Adrenal gland (tissue), 5 donors: Measurements from ENCODE around the gene SPRED2.

Experiments
- POLR2A ChIP-seq, 2 donors: fragments of 450-650 bp; IDR thresholded peaks; one replicate each; pipeline ENCODE4 v1.6.1; 2017; ENCODE audit warnings: antibody characterized with exemption in 2 of 2, mild to moderate bottlenecking in 2 of 2, moderate library complexity in 1 of 2
- TF ChIP-seq, protein P1 (sequence below), 6 experiments: fragments of 450-650 bp in 4 of 6; fragments of 200-600 bp in 2 of 6; sonication (generic) in 1 of 6; IDR thresholded peaks; 1 replicate in 5 of 6; 2 replicates in 1 of 6; pipeline versions ENCODE4 v1.5.1 to v1.8.0; 2016 to 2021; ENCODE audit warnings: antibody characterized with exemption in 6 of 6, mild to moderate bottlenecking in 2 of 6, moderate library complexity in 1 of 6
- donor health status: DM: no; HTN: no; CAD: no.

DNA sequence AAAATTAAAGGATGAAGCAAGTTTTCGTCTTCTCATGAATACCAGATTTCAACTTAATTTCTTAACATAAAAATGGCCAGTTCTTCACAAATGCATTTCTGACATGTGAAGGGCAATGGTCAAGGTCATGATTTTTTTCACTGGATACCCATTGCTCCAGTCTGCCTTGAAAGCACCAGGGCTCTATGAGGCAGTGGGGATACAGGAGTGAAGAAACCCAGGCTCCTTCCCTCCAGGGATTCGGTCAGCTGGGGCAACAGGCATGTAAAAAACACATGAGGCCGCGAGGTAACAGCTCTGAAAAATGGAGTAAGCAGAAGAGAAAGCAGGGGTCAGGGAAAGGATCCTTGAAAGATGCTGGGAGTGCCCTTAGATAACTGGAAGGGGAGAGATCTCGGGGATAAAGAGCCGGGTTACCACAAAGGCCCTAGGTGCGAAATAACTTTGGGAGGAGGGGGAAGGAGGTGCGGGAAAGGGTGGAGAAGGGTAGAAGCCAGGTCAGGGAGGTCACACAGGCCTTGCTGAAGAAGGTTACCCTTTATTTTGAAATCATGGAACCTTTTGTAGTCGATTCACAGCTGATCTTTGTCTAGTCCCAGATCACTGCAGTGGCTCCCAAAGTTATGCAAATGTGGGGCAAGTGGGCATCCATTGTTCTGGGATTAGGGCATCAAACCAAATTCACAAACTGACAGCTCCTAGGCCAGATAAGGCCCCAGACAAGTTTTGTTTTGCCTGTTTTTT lies 5.2 kb upstream of the SPRED2 start:
- TF ChIP-seq, protein P1, sequence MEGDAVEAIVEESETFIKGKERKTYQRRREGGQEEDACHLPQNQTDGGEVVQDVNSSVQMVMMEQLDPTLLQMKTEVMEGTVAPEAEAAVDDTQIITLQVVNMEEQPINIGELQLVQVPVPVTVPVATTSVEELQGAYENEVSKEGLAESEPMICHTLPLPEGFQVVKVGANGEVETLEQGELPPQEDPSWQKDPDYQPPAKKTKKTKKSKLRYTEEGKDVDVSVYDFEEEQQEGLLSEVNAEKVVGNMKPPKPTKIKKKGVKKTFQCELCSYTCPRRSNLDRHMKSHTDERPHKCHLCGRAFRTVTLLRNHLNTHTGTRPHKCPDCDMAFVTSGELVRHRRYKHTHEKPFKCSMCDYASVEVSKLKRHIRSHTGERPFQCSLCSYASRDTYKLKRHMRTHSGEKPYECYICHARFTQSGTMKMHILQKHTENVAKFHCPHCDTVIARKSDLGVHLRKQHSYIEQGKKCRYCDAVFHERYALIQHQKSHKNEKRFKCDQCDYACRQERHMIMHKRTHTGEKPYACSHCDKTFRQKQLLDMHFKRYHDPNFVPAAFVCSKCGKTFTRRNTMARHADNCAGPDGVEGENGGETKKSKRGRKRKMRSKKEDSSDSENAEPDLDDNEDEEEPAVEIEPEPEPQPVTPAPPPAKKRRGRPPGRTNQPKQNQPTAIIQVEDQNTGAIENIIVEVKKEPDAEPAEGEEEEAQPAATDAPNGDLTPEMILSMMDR (IDR thresholded peaks at IDR 0.05) = no peak
- no peak for TF ChIP-seq POLR2A (IDR thresholded peaks at IDR 0.05)
